ENCODE measurements around the gene ANP32A.

DNA sequence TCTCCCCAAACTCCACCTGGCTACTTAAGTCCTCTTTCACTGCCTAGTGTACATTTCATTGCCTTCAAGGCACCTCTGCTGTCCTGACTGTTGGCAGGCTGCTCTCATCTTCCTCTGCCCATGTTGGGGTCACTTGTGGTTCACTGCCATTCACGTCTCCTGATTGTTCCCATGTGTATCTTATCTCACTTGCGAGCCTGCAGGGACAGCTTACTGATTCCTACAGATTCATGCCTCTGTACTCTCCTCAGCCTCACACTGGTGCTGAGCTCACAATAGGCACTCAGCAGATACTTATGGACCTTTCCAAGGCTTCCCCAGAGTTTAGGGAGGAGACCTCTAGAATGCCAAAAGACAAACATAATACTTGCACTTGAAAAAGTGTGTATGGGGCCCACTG, 28.8 kb upstream of the ANP32A start:
- TF ChIP-seq, protein P1, sequence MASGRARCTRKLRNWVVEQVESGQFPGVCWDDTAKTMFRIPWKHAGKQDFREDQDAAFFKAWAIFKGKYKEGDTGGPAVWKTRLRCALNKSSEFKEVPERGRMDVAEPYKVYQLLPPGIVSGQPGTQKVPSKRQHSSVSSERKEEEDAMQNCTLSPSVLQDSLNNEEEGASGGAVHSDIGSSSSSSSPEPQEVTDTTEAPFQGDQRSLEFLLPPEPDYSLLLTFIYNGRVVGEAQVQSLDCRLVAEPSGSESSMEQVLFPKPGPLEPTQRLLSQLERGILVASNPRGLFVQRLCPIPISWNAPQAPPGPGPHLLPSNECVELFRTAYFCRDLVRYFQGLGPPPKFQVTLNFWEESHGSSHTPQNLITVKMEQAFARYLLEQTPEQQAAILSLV (tag; IDR thresholded peaks at IDR 0.05), result no peak
- TF ChIP-seq ZNF184 (CRISPR knock-in tag; IDR thresholded peaks at IDR 0.05) (no peak), EP300 (IDR thresholded peaks at IDR 0.05; ENCODE audit: low read length) (no peak), RCOR1 (IDR thresholded peaks at IDR 0.05; ENCODE audit: borderline replicate concordance in 1 of 2, low read depth in 2 of 2, low read length in 2 of 2) (no peak), RAD21 (CRISPR knock-in tag; conservative IDR thresholded peaks at IDR 0.05 in 1 of 2, IDR thresholded peaks at IDR 0.05 in 1 of 2) (no peak), SP1 (CRISPR knock-in tag; IDR thresholded peaks at IDR 0.05) (no peak), HMGN3 (IDR thresholded peaks at IDR 0.05; ENCODE audit: borderline replicate concordance, extremely low read depth, insufficient read length, low read depth, low read length) (no peak), POLR2A (conservative IDR thresholded peaks at IDR 0.05) (no peak)
- TF ChIP-seq, protein P2, sequence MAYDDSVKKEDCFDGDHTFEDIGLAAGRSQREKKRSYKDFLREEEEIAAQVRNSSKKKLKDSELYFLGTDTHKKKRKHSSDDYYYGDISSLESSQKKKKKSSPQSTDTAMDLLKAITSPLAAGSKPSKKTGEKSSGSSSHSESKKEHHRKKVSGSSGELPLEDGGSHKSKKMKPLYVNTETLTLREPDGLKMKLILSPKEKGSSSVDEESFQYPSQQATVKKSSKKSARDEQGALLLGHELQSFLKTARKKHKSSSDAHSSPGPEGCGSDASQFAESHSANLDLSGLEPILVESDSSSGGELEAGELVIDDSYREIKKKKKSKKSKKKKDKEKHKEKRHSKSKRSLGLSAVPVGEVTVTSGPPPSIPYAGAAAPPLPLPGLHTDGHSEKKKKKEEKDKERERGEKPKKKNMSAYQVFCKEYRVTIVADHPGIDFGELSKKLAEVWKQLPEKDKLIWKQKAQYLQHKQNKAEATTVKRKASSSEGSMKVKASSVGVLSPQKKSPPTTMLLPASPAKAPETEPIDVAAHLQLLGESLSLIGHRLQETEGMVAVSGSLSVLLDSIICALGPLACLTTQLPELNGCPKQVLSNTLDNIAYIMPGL (CRISPR knock-in tag; IDR thresholded peaks at IDR 0.05), result no peak
- TF ChIP-seq, protein P3, sequence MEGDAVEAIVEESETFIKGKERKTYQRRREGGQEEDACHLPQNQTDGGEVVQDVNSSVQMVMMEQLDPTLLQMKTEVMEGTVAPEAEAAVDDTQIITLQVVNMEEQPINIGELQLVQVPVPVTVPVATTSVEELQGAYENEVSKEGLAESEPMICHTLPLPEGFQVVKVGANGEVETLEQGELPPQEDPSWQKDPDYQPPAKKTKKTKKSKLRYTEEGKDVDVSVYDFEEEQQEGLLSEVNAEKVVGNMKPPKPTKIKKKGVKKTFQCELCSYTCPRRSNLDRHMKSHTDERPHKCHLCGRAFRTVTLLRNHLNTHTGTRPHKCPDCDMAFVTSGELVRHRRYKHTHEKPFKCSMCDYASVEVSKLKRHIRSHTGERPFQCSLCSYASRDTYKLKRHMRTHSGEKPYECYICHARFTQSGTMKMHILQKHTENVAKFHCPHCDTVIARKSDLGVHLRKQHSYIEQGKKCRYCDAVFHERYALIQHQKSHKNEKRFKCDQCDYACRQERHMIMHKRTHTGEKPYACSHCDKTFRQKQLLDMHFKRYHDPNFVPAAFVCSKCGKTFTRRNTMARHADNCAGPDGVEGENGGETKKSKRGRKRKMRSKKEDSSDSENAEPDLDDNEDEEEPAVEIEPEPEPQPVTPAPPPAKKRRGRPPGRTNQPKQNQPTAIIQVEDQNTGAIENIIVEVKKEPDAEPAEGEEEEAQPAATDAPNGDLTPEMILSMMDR (IDR thresholded peaks at IDR 0.05 in 2 of 3, conservative IDR thresholded peaks at IDR 0.05 in 1 of 3; ENCODE audit: insufficient read depth in 2 of 3, low read depth in 1 of 3, low read length in 3 of 3), result no peak
- TF ChIP-seq, protein P4, sequence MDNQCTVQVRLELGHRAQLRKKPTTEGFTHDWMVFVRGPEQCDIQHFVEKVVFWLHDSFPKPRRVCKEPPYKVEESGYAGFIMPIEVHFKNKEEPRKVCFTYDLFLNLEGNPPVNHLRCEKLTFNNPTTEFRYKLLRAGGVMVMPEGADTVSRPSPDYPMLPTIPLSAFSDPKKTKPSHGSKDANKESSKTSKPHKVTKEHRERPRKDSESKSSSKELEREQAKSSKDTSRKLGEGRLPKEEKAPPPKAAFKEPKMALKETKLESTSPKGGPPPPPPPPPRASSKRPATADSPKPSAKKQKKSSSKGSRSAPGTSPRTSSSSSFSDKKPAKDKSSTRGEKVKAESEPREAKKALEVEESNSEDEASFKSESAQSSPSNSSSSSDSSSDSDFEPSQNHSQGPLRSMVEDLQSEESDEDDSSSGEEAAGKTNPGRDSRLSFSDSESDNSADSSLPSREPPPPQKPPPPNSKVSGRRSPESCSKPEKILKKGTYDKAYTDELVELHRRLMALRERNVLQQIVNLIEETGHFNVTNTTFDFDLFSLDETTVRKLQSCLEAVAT (IDR thresholded peaks at IDR 0.05), result no peak

Measured in K562 (cell line).